GM06990 (cell line): ENCODE data around the gene LYPD6B.

Experiments
- DNase-seq: peaks from one replicate; pipeline ENCODE4 v3.0.0-alpha.2; 2011; ENCODE audit not compliant: insufficient read length; ENCODE audit errors: extremely low read depth
- H3K27me3 ChIP-seq: replicated peaks from 2 replicates; pipeline ENCODE4 v1.6.0; 2011; ENCODE audit warnings: low read length; ENCODE audit not compliant: control insufficient read depth, insufficient read depth
- H3K36me3 ChIP-seq: 2 replicates; pipeline ENCODE4 v1.5.1; 2011; ENCODE audit warnings: low read length; ENCODE audit not compliant: control insufficient read depth, insufficient read depth
- H3K4me3 ChIP-seq: replicated peaks from 2 replicates; pipeline ENCODE4 v1.5.1; 2011; ENCODE audit warnings: low read depth, mild to moderate bottlenecking, control low read depth, low read length
- TF ChIP-seq, protein P1 (sequence below): IDR thresholded peaks from 2 replicates; pipeline ENCODE4 v1.5.1; 2011; ENCODE audit warnings: low read length, control low read depth, mild to moderate bottlenecking, inconsistent platforms; ENCODE audit not compliant: insufficient read depth, poor library complexity, severe bottlenecking

Gene LYPD6B

DNA sequence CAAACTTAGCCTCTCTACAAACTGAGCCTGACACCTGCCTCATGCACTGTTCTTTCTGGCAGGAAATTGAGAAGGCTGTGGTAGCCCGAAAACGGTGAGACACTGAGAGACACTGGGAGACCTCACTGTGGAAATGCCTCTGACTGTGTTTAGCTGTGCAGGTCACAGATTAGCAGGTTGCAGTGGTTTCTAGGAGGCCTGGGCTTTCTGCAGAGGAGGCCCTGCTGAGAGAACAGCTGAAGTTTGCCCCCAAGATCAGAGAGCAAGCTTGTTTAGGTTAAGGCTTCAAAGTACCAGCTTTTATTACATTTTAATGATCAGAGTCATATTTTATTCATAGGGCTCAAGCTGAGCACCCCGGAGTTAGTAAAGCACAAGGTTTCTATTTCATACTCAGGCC, 223.2 kb downstream of the LYPD6B start:
- TF ChIP-seq, protein P1, sequence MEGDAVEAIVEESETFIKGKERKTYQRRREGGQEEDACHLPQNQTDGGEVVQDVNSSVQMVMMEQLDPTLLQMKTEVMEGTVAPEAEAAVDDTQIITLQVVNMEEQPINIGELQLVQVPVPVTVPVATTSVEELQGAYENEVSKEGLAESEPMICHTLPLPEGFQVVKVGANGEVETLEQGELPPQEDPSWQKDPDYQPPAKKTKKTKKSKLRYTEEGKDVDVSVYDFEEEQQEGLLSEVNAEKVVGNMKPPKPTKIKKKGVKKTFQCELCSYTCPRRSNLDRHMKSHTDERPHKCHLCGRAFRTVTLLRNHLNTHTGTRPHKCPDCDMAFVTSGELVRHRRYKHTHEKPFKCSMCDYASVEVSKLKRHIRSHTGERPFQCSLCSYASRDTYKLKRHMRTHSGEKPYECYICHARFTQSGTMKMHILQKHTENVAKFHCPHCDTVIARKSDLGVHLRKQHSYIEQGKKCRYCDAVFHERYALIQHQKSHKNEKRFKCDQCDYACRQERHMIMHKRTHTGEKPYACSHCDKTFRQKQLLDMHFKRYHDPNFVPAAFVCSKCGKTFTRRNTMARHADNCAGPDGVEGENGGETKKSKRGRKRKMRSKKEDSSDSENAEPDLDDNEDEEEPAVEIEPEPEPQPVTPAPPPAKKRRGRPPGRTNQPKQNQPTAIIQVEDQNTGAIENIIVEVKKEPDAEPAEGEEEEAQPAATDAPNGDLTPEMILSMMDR: no peak
- Histone ChIP-seq H3K27me3 (no peaks in the 10 kb centered on the region), H3K36me3 (no peaks in the 10 kb centered on the region), H3K4me3 (no peak overlapping the region)
- no peak for DNase-seq
